Liver (tissue), 3 donors: ENCODE measurements around the gene NTM.

Experiments
- CTCF ChIP-seq: fragments of 150-350 bp; IDR thresholded peaks from 2 replicates; pipeline ENCODE4 v1.5.1; 2017; ENCODE audit warnings: improper control_type of control experiment, low read depth, low read length; ENCODE audit not compliant: missing input control
- EGR1 ChIP-seq, 2 donors: IDR thresholded peaks; 2 replicates each; pipeline ENCODE4 v1.6.1; 2016 to 2018; ENCODE audit warnings: antibody characterized with exemption in 2 of 2, low read depth in 2 of 2
- GABPA ChIP-seq, 2 donors: IDR thresholded peaks in 1 of 2; conservative IDR thresholded peaks in 1 of 2; 2 replicates each; pipeline ENCODE4 v1.6.1; 2016; ENCODE audit warnings: antibody characterized with exemption in 2 of 2, mild to moderate bottlenecking in 1 of 2, moderate library complexity in 1 of 2
- NR2F2 ChIP-seq: IDR thresholded peaks from 2 replicates; pipeline ENCODE4 v1.6.1; 2016; ENCODE audit warnings: antibody characterized with exemption
- RAD21 ChIP-seq, 2 donors: IDR thresholded peaks; 2 replicates each; pipeline ENCODE4 v1.6.1; 2016; ENCODE audit warnings: antibody characterized with exemption in 2 of 2, mild to moderate bottlenecking in 2 of 2
- REST ChIP-seq: IDR thresholded peaks from 2 replicates; pipeline ENCODE4 v1.6.1; 2016; ENCODE audit warnings: antibody characterized with exemption, mild to moderate bottlenecking
- RXRA ChIP-seq, 2 donors: IDR thresholded peaks; 2 replicates each; pipeline ENCODE4 v1.6.1; 2017 to 2018; ENCODE audit warnings: antibody characterized with exemption in 2 of 2, mild to moderate bottlenecking in 1 of 2
- TAF1 ChIP-seq: conservative IDR thresholded peaks from 2 replicates; pipeline ENCODE4 v1.6.1; 2016; ENCODE audit warnings: antibody characterized with exemption, mild to moderate bottlenecking
- YY1 ChIP-seq: IDR thresholded peaks from 2 replicates; pipeline ENCODE4 v1.6.1; 2016; ENCODE audit warnings: antibody characterized with exemption, mild to moderate bottlenecking
- donor health status: healthy.
- donor health status: healthy.

- TF ChIP-seq RAD21 (IDR thresholded peaks at IDR 0.05) (no peak), CTCF (no peak), NR2F2 (no peak), YY1 (no peak), RXRA (IDR thresholded peaks at IDR 0.05) (no peak), EGR1 (IDR thresholded peaks at IDR 0.05; ENCODE audit: low read depth in 2 of 2) (no peak), REST (no peak), GABPA (IDR thresholded peaks at IDR 0.05 in 1 of 2, conservative IDR thresholded peaks at IDR 0.05 in 1 of 2) (no peak), TAF1 (no peak)
Observed at GRCh38 chr11:131771471-131771870, 401.1 kb downstream of the NTM start.
